ENCODE results near the gene ANKRD39. TPM values are rescaled to one million over a fixed set of nuclear protein-coding genes. Genes with fewer than 3 reads are reported as not detected.

Gene ANKRD39
- total and polyA plus RNA-seq, 2 donors (not counting 1 experiment from before 2014, with no cell fraction given), result 14.8 to 19.3 TPM

GRCh38 chr2:96877042-96877451, 19.2 kb upstream of the ANKRD39 start:
- TF ChIP-seq CTCF (IDR thresholded peaks at IDR 0.05), result no peak
- TF ChIP-seq EZH2 (IDR thresholded peaks at IDR 0.05; ENCODE audit: borderline replicate concordance, insufficient read depth, low read depth, low read length, poor library complexity, severe bottlenecking), result no peak
- POLR2A ChIA-PET, result no interaction called here
- intact Hi-C loops (cut with micrococcal nuclease), result no loop called here
- Histone ChIP-seq H3K9ac (ENCODE audit: low read length) (no peak overlapping the region), H4K20me1 (ENCODE audit: control insufficient read depth, insufficient read depth, low read length, poor library complexity, severe bottlenecking) (no peaks in the 10 kb centered on the region), H3K9me3 (ENCODE audit: control extremely low read depth in 1 of 3, control insufficient read depth in 2 of 3, insufficient read depth in 1 of 3, low read length in 2 of 3) (no peaks in the 10 kb centered on the region), H3K36me3 (replicated peaks in 1 of 2; ENCODE audit: control extremely low read depth in 1 of 2, control insufficient read depth in 1 of 2, extremely low read depth in 1 of 2, insufficient read depth in 2 of 2, low read length in 1 of 2) (no peaks in the 10 kb centered on the region), H3K27ac (ENCODE audit: low read length in 2 of 2) (no peak overlapping the region), H3K79me2 (ENCODE audit: control insufficient read depth, insufficient read depth, low read length) (no peaks in the 10 kb centered on the region), H3K27me3 (replicated peaks in 1 of 4; ENCODE audit: control extremely low read depth in 1 of 4, control insufficient read depth in 3 of 4, insufficient read depth in 4 of 4, low read length in 3 of 4) (peaks cover 0 to 5% (median 1%) of the 10 kb centered on the region in 4 experiments), H2AFZ (ENCODE audit: insufficient read depth, low read depth, low read length, poor library complexity, severe bottlenecking) (no peak overlapping the region), H3K4me1 (ENCODE audit: control insufficient read depth in 2 of 2, insufficient read depth in 2 of 2, low read length in 2 of 2) (peaks cover 17 to 20% of the 10 kb centered on the region in 2 donors), H3K4me2 (replicated peaks; ENCODE audit: low read depth, low read length, poor library complexity, severe bottlenecking) (no peak overlapping the region), H3K4me3 (ENCODE audit: control extremely low read depth in 1 of 5, extremely low read depth in 1 of 5, insufficient read depth in 1 of 5, low read depth in 2 of 5, low read length in 4 of 5) (no peak overlapping the region)
- ATAC-seq (ENCODE audit: low read depth), result no peak
- Mint-ChIP-seq H3K27me3 (peaks cover 4% of the 10 kb centered on the region), H3K4me1 (peaks cover 17% of the 10 kb centered on the region), H3K27ac (no peak overlapping the region), H3K4me3 (no peak overlapping the region), H3K9me3 (ENCODE audit: insufficient read depth) (no peaks in the 10 kb centered on the region)
- CTCF ChIA-PET, result interaction anchor here (0.8 kb wide), 1 partner anchor 74 kb away, joined by 3 read pairs; no protein-coding TSS in a partner anchor
- no peak for DNase-seq
- 90% methylated on average over 2 of the region's 6 CpGs for WGBS (ENCODE audit: insufficient coverage)

- Histone ChIP-seq H3K4me2 (replicated peaks; ENCODE audit: low read depth, low read length, poor library complexity, severe bottlenecking) (no peak overlapping the region), H3K4me1 (ENCODE audit: control insufficient read depth in 2 of 2, insufficient read depth in 2 of 2, low read length in 2 of 2) (peaks cover 17 to 20% of the 10 kb centered on the region in 2 donors), H2AFZ (ENCODE audit: insufficient read depth, low read depth, low read length, poor library complexity, severe bottlenecking) (no peak overlapping the region), H3K79me2 (ENCODE audit: control insufficient read depth, insufficient read depth, low read length) (no peaks in the 10 kb centered on the region), H3K9me3 (ENCODE audit: control extremely low read depth in 1 of 3, control insufficient read depth in 2 of 3, insufficient read depth in 1 of 3, low read length in 2 of 3) (no peaks in the 10 kb centered on the region), H3K9ac (ENCODE audit: low read length) (no peak overlapping the region), H3K36me3 (replicated peaks in 1 of 2; ENCODE audit: control extremely low read depth in 1 of 2, control insufficient read depth in 1 of 2, extremely low read depth in 1 of 2, insufficient read depth in 2 of 2, low read length in 1 of 2) (no peaks in the 10 kb centered on the region), H3K27ac (ENCODE audit: low read length in 2 of 2) (no peak overlapping the region), H3K4me3 (ENCODE audit: control extremely low read depth in 1 of 5, extremely low read depth in 1 of 5, insufficient read depth in 1 of 5, low read depth in 2 of 5, low read length in 4 of 5) (no peak overlapping the region), H3K27me3 (replicated peaks in 1 of 4; ENCODE audit: control extremely low read depth in 1 of 4, control insufficient read depth in 3 of 4, insufficient read depth in 4 of 4, low read length in 3 of 4) (peaks cover 0 to 5% (median 1%) of the 10 kb centered on the region in 4 experiments), H4K20me1 (ENCODE audit: control insufficient read depth, insufficient read depth, low read length, poor library complexity, severe bottlenecking) (no peaks in the 10 kb centered on the region)
- no peak for DNase-seq
- no peak overlapping the region for H3K27ac Mint-ChIP-seq
- TF ChIP-seq CTCF (IDR thresholded peaks at IDR 0.05), result no peak
- TF ChIP-seq EZH2 (IDR thresholded peaks at IDR 0.05; ENCODE audit: borderline replicate concordance, insufficient read depth, low read depth, low read length, poor library complexity, severe bottlenecking), result no peak
- CTCF ChIA-PET, result interaction anchor here (0.8 kb wide), 1 partner anchor 74 kb away, joined by 3 read pairs; no protein-coding TSS in a partner anchor
- peaks cover 17% of the 10 kb centered on the region for H3K4me1 Mint-ChIP-seq
- POLR2A ChIA-PET, result no interaction called here
- 96% methylated on average over 15 of the region's 16 CpGs for WGBS (ENCODE audit: insufficient coverage)
- intact Hi-C loops (cut with micrococcal nuclease), result no loop called here
- no peak overlapping the region for H3K4me3 Mint-ChIP-seq
- H3K27me3 Mint-ChIP-seq, result peaks cover 4% of the 10 kb centered on the region
- no peak for ATAC-seq (ENCODE audit: low read depth)
- H3K9me3 Mint-ChIP-seq (ENCODE audit: insufficient read depth), result no peaks in the 10 kb centered on the region
These were observed 18.6 kb upstream of the ANKRD39 start for GRCh38 chr2:96876269-96877041.

Measured in B cell (primary cell).